GM18868 (cell line): Measurements from ENCODE around the gene TNRC6B.

Source experiments
- ATAC-seq: cut with Tn5 transposase; IDR thresholded peaks from one replicate; pipeline ENCODE4 v1.9.1; 2021; ENCODE audit warnings: mild to moderate bottlenecking, moderate library complexity; ENCODE audit not compliant: unreplicated experiment

The TNRC6B gene

DNA sequence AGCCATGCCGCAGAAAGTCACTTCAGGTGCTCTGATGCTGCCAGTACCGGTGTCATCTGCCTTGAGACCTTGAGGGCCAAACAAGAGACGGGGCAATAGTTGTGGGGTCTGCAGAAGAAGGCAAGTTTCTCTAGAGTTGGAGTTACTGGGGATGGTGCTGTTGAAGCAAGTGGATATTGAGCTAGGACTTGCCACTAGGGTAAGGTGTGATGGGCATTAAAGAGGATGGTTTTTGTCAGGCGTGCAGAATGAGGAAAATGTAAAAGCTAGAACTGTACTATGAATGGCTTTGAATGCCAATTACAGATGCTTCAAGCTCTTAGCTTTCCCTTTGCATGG, 61.6 kb downstream of the TNRC6B start:
- ATAC-seq, result no peak

DNA sequence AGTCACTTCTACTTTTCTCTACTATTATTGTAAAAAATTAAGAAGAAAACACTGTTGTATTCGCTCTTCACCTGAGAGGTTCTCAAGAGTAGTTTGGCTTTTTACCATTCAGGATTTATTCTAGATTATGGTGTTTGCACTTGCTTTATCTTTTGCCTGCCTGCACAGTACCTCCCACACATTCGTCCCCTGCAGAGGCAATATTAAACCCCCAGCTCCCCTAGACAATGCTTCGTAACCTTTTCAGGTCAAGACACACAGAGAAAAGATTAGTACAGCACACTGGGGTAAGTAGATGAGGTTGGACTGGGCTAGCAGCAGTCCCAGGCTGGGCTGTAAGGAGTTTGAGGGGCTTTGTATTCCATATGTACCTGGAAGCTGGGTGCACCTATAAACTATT, 62.4 kb downstream of the TNRC6B start:
- ATAC-seq, result no peak

DNA sequence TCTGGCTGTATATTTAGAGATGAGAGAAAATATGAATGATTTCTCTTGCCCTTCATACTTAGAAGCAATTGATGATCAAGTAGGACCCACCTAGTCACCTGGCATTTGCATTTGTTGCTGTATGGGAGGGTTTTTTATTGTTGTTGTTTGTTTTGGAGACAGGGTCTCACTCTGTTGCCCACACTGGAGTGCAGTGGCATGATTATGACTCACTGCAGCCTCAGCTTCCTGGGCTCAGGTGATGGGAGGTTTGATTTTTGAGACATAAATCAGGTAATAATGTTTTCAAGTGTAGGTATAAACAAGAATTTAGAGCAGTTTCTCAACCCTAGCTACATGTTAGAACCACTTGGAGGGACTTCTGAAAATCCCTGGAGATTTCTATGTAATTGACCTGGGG, 63.0 kb downstream of the TNRC6B start:
- no peak for ATAC-seq

DNA sequence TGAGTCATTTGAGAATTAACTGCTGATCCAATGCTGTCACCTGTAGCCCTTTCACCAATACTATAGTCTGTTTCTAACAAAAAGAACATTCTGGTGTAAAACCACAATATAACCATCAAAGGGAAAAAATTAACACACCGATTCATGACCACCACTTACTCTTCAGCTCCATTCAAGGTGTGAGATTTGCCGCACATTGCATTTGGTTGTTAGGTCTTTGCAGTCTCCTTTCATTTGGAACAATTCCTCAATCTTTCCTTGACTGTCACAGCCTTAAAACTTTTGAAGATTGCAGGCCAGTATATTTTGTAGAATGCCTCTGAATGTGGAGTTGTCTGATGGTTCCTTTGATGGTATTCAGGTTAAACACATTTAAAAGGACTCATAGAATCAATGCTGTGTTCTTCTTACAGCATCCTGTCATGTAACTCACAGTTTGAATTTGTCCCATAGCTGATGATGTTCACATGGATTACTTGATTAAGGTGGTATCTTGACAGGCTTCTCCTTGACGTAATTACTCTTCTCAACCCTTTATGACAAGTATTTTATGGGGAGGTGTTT, 63.6 kb downstream of the TNRC6B start:
- ATAC-seq, result no peak

DNA sequence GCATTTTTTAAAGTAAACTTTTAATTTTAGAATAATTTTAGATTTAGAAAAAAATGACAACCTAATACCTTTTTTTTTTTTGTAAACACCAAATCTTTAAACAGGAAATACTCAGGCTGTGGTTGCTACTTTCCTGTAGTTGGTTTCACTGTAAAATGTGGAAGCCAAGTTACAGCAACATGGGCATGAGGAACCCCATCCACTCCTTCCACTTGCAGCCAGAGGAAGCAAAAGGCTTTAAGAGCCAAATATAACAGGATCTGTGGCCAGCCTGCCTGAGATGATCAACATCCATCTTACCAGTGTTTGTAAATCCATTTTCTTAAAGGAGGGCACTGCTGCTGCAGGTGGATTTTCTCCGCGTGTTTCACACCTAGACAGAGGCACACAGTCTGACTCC, 66.2 kb downstream of the TNRC6B start:
- ATAC-seq, result no peak

DNA sequence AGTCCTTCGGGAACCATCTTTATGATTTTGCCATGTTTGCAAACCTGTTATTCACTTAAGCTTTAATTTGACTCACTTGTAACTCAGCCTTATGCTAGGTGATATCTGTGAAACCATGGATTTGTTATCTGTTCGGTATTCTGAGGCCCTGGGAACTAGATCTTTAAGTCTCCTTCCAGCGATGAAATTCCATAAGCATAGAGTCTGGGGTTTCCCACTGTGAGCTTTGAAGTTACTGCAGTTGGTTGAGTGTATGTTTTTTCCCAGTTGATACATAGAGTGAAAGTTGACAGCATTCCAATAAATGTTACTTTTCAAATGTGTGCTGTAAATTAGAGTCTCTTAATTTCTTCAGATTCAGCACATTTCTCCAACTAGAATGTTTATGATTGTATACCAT, 66.9 kb downstream of the TNRC6B start:
- no peak for ATAC-seq

DNA sequence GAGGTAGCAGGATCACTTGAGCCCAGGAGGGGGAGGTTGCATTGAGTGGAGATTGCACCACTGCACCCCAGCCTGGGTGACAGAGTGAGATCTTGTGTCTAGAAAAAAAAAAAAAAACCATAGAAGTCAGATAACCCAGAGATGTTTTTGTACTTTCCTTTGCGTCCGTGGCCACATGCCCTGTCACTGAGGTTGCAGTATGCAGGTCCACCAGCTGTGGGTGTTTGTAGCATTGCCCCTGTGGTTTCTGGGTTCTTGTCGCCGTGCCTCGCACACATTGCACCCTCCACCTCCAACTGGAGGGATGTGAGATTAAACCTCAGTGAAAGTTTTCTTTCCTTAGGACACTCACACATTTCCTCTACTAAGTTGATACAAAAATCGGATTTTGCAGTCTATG, 70.3 kb downstream of the TNRC6B start:
- ATAC-seq, result no peak

DNA sequence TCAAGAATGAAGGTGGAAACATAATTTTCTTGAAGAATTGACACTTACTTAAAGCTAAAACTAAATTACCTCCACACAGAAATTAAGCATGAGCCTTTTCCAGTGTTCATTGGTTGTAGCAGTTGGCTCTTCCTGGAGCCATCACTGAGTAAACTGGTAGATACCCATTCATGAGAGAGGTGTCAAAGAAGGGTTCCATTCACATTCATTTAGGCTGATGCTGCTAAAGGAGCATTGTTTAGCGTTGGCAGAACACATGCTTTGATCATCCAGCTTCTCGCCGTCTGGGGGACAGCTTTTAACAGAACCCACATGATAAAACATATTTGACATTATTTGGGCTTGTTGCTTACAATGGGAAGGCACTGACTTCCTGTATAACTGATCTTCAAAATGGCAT, 71.6 kb downstream of the TNRC6B start:
- ATAC-seq, result no peak

DNA sequence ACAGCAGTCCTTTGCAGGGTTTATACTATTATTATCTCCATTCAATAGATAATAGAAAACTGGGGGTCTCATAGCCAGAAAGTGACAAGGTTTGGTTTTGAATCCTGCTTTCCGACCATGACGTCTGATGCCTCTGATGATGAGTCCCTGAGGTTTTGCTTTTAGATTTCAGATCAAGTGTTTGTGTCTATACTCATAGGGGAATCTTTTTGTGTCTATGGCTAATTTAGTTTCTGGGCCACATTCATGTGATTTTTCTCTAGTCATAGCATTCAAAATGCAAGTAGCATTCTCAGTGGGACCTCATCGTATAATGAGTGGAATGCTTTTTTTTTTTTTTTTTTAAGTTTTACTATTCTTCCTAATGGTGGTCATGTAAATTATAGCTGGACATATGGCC, 72.9 kb downstream of the TNRC6B start:
- no peak for ATAC-seq

DNA sequence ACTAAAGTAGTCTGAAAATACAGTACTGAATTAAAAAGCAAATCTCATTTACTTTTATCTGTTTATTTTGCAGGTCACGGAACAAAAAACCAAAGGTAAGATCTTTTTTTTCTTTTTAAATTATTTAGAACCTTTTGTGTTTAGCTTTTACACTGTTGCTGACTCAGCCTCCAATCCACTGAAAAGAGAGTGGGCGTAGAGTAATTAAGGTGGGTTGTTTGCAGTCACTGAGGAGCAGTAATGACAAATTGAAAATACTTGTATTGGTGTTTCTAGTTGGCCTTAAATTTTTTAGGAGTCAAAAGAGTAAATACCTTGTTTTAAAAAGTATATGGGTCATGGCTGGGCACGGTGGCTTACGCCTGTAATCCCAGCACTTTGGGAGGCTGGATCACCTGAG, 73.4 kb downstream of the TNRC6B start:
- ATAC-seq, result no peak

DNA sequence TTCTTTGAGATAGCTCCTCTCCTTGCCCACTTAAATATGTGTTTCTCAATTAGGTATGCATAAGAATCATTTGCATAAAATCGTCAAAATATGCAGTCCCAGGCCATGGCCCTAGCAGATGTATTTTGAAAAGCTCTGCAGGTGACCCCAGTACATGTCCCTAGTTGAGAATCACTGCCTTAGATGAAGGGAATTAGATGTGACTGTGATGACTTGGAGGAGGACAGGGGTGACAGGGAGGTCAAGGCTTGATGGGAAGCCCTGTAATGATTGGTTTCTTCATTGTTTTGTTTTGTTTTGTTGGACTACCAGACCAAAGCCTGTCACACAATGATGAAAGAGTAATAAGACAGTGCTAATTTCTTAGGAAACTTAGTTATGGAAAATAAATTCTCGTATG, 74.4 kb downstream of the TNRC6B start:
- ATAC-seq, result no peak

DNA sequence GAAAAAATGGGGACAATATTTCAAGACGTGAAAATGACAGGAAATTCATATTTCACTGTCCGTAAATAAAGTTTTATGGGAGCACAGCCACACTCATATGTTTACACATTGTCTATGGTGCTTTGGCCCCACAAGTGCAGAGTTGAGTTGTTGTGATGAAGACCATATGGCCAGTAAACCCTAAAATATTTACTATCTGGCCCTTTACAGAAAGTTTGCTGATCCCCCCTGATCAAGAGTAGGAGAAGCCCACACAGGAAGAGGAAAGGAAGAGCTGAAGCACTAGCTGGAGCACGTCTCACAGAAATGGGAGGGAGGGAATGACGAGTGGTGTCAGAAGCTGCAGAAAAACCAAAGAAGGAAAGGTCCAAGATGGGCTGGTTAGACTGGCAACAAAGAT, 78.8 kb downstream of the TNRC6B start:
- ATAC-seq, result no peak

DNA sequence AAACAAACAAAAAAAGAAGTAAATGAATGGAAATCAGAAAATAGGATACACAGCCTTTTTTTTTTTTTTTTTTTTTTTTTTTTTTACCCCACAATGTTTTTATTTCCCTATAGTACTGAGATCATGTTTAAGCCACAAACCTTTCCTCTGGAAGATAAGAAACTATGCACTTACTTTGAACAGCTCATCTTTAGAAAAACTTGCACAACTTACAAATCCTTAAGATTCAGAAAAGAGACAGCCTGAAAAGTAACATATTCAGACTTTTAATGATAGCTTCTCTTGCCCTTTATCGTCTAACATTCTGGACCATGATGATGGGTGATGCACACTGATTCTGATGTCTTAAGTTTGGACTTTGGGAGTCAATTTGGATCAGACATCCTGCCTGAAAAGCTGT, 80.3 kb downstream of the TNRC6B start:
- no peak for ATAC-seq

DNA sequence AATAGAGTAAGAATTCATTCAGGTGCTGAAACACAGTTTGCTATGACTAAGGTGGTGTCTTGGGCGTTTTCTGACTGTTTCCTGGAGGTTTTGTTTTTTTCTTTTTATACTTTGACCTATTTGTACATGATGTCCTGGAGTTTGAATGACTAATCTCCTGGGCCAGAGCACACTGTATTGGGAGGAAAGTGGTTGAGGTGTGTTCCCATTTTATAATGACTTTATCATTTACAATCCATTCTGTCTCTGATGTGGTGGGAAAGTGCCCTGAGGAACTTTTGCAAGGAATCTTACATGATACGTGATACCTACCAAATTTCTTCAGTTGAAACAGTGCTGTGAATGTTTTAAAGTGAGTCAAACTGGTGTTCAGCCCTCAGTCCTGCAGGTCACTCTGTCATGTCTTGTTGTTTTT, 80.8 kb downstream of the TNRC6B start:
- no peak for ATAC-seq

DNA sequence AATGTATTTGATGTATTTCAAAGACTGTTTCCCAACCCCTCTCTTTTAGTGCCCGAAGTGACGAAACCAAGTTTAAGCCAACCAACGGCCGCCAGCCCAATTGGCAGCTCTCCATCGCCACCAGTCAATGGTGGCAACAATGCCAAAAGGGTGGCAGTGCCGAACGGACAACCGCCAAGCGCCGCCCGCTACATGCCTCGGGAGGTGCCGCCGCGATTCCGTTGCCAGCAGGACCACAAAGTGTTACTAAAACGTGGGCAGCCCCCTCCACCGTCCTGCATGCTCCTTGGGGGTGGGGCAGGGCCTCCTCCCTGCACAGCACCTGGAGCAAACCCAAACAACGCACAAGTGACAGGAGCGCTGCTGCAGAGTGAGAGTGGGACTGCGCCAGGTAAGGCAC, 84.1 kb downstream of the TNRC6B start:
- ATAC-seq, result no peak

DNA sequence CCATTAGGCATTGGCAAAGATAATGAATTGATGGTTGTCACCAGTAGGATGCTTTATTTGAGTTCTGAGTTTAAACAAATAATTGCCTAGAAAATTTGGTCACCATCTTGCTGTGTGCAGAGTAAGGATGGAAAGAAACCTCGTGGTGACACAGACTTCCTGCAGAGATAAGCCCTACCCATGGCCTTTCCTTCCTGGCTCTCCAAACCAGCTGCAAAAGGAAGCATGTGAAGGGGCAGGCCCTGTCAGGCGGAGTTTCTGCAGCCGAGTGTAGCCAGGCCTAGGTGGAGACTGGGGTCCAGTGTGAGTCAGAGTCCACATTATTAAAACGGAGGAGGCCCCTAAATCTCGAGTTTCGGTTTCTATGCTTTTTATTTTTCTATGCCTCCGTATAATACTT, 85.5 kb downstream of the TNRC6B start:
- no peak for ATAC-seq

DNA sequence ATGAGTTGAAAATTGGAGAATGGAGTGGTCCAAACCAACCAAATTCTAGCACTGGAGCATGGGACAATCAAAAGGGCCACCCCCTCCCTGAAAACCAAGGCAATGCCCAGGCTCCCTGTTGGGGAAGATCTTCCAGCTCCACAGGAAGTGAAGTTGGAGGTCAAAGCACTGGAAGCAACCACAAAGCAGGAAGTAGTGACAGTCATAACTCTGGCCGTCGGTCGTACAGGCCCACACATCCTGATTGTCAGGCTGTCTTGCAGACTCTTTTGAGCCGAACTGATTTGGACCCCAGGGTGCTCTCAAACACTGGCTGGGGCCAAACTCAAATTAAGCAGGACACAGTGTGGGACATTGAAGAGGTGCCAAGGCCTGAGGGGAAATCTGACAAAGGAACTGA, 88.1 kb downstream of the TNRC6B start:
- no peak for ATAC-seq

DNA sequence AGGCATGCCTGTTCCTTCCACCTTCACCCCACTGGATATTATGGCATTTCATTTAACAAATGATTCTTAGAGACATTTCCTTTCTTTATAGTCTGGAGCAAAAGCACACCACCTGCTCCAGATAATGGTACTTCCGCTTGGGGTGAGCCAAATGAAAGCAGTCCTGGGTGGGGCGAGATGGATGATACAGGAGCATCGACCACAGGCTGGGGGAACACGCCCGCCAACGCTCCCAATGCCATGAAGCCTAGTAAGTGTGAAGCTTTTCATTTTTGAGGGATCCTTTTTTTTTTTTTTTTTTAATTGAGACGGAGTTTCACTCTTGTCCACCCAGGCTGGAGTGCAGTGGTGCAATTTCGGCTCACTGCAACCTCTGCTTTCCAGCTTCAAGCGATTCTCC, 92.3 kb downstream of the TNRC6B start:
- no peak for ATAC-seq

DNA sequence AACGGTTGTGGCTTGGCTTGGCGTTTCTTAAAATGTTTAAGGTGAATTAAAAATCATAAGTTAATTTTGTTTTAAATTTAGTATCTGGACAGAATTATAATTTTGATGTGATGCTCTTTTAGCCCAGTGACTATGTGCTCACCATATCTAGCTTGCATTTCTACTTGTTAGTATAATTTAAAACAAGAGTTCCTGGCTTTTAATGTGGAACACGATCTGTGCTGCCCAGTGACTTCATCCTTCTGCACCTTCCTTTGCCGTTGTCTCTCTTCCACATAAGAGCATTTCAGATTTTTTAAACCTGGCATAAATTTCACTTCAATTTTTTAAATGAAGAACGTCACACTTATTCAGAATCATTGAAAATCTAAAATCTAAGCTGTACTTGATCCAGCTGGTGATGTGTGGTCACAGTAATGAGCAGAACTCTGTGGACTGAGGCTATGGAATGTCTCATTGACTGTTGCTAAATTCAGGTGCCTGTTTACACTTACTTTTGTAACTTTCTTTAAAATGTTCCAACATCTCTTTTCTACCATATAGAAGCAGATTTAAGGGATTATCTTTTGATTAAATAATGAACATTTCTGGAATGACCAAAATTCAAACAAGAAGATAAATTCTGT, 93.1 kb downstream of the TNRC6B start:
- ATAC-seq, result no peak

DNA sequence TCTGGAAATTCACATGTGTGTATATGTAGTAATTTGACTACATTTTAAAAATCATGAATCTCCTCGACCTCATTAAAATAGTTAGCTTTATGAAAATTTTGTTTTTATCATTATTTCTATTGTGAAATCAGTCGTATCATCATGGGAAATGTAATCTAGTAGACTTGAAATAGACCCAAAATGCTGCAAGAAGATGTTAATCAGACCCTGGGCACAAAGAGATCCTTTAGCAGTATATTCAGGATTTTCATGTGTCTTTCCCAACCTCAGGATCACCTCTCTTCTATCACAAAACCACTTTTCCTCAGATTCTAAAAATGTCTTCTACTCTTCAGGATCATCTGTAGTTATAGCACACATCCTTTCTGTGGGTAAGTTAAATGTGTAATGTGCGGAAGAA, 93.7 kb downstream of the TNRC6B start:
- ATAC-seq, result no peak

DNA sequence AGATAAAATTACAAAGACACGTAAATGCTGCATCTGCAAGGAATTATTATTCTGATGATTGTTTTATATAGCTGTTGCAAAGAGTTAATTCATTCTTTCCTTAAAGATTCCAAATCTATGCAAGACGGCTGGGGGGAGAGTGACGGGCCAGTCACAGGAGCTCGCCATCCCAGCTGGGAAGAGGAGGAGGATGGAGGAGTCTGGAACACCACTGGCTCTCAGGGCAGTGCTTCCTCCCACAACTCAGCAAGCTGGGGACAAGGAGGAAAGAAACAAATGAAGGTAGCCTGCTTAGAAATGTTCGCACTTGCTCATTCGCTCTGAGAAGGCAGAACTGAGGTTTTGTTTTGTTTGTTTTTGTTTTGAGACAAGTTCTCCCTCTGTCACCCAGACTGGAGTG, 95.6 kb downstream of the TNRC6B start:
- no peak for ATAC-seq

DNA sequence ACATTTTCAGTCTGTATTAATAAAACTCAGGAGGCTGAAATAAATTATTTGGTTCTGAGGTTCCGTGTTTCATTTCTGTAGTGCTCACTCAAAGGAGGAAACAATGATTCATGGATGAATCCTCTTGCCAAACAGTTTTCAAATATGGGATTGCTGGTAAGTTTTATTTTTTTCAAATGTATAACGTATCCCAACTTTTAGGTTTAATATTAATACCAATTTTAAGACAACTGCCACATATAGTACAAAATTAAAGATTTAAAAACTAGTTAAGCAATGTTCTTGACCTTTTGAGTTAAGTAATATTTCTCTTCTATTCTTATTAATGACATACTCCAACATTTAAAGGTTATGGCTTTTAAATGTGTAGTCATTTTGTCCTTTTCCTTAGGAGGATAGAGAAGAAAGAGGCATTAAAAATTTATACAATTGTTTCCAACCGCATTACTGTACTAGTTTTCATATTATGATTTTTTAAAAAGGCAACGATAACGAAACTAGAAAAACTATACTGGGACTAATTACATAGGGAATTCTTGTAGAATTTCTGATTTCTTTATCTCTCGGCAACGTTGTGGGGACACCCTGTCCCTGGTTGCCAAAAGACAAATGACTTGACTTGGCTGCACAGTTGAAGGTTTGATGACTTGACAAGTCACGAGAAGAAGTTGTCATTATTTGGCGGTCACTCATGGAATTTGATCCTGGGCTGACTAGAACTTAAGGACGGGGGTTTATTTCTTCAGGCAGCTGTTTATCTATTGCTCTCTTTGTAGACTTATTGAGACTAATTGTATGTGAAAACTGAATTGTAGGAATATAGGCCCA, 99.5 kb downstream of the TNRC6B start:
- no peak for ATAC-seq

DNA sequence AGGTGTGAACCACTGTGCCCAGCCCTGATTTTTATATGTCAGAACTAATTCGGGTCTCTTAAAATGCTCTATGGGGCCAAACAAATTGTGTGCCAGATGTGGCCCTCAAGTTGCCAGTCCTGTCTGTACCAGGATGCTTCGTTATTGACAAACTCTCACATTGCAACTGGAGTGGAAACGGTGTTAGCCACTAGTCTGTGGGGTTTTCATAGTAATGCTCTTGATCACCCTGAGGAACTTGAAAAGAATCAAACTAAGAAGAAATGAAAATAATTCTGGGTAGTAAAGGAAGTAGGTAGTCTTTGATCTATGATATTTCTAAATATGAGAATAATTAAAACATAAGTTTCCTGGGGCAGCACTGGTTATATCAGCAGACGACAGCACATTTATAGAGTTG, 101.3 kb downstream of the TNRC6B start:
- no peak for ATAC-seq
